HepG2 (cell line): ENCODE results near the gene IGFBP6. TPM values are rescaled to one million over a fixed set of nuclear protein-coding genes. Genes with fewer than 3 reads are reported as not detected.

ENCODE experiments used
- ADNP ChIP-seq: sonication (generic); formaldehyde crosslinking; IDR thresholded peaks from 2 replicates; pipeline ENCODE4 v1.4.0; 2020; ENCODE audit warnings: missing genetic modification reagents
- EP300 ChIP-seq, 3 experiments: sonication (generic) in 1 of 3; formaldehyde crosslinking in 1 of 3; IDR thresholded peaks; 2 replicates each; pipeline versions ENCODE4 v1.5.1 to v1.6.1; 2011 to 2020; ENCODE audit warnings: low read depth in 2 of 3, low read length in 2 of 3, borderline replicate concordance in 1 of 3, improper control_type of control experiment in 1 of 3, mild to moderate bottlenecking in 1 of 3, missing genetic modification reagents in 1 of 3, moderate library complexity in 1 of 3
- ETV6 ChIP-seq: sonication (generic); formaldehyde crosslinking; conservative IDR thresholded peaks from 2 replicates; pipeline ENCODE4 v1.4.0; 2020; ENCODE audit warnings: missing genetic modification reagents
- FOXK1 ChIP-seq: sonication (generic); formaldehyde crosslinking; IDR thresholded peaks from 2 replicates; pipeline ENCODE4 v1.4.0; 2020; ENCODE audit warnings: low read depth, missing genetic modification reagents, borderline replicate concordance
- HDAC2 ChIP-seq: sonication (generic); formaldehyde crosslinking; IDR thresholded peaks from 2 replicates; pipeline ENCODE4 v1.4.0; 2020; ENCODE audit warnings: missing genetic modification reagents
- HOXD1 ChIP-seq: sonication (generic); formaldehyde crosslinking; IDR thresholded peaks from 2 replicates; pipeline ENCODE4 v1.5.0; 2020; ENCODE audit warnings: missing genetic modification reagents
- POLR2AphosphoS5 ChIP-seq: IDR thresholded peaks from 2 replicates; pipeline ENCODE4 v1.6.1; 2012; ENCODE audit warnings: low read depth, low read length
- REXO4 ChIP-seq: sonication (generic); formaldehyde crosslinking; IDR thresholded peaks from 2 replicates; pipeline ENCODE4 v1.8.0; 2022; ENCODE audit warnings: missing genetic modification reagents, mild to moderate bottlenecking, borderline replicate concordance
- TOPORS ChIP-seq: sonication (generic); formaldehyde crosslinking; IDR thresholded peaks from 2 replicates; pipeline ENCODE4 v1.8.0; 2023; ENCODE audit warnings: mild to moderate bottlenecking, missing genetic modification reagents
- ZMYM4 ChIP-seq: sonication (generic); formaldehyde crosslinking; IDR thresholded peaks from 2 replicates; pipeline ENCODE4 v1.8.1; 2023; ENCODE audit warnings: mild to moderate bottlenecking, missing genetic modification reagents
- ZNF317 ChIP-seq: sonication (generic); formaldehyde crosslinking; IDR thresholded peaks from 2 replicates; pipeline ENCODE4 v1.5.0; 2020; ENCODE audit warnings: mild to moderate bottlenecking, missing genetic modification reagents
- ZNF572 ChIP-seq: sonication (generic); formaldehyde crosslinking; IDR thresholded peaks from 2 replicates; pipeline ENCODE4 v1.5.1; 2020; ENCODE audit warnings: mild to moderate bottlenecking, missing genetic modification reagents
- ZNF792 ChIP-seq: IDR thresholded peaks from 2 replicates; pipeline ENCODE4 v1.6.1; 2016
- ZSCAN22 ChIP-seq: sonication (generic); formaldehyde crosslinking; IDR thresholded peaks from 2 replicates; pipeline ENCODE4 v1.4.0; 2020; ENCODE audit warnings: mild to moderate bottlenecking, missing genetic modification reagents
- polyA plus RNA-seq, 8 experiments: library from polyadenylated mRNA; depleted of rRNA in 3 of 8; stranded (reverse) in 7 of 8; unstranded in 1 of 8; fragments of >200 nt; fragmentation: Illumina TruSeq in 4 of 8; extraction: Trizol in 4 of 8; gene quantifications; 2 replicates each; pipeline versions ENCODE4 v1.2.1 to v1.2.3, GENCODE V29; 2011 to 2016; ENCODE audit warnings: low read depth in 4 of 8, missing spikeins in 1 of 8, mixed read lengths in 1 of 8; ENCODE audit not compliant: insufficient read depth in 1 of 8
- total RNA-seq, 5 experiments: library from RNA; depleted of rRNA; stranded (reverse); fragments of >200 nt; fragmentation: Illumina TruSeq; extraction: Trizol; gene quantifications; 2 replicates each; pipeline ENCODE4 v1.2.3, GENCODE V29; 2016; ENCODE audit warnings: low read depth in 1 of 5
- TF ChIP-seq, protein P1 (sequence below): sonication (generic); formaldehyde crosslinking; IDR thresholded peaks from 2 replicates; pipeline ENCODE4 v1.8.0; 2022; ENCODE audit warnings: mild to moderate bottlenecking, missing genetic modification reagents, moderate library complexity
- TF ChIP-seq, protein P2 (sequence below): IDR thresholded peaks from 2 replicates; pipeline ENCODE4 v1.6.1; 2012; ENCODE audit warnings: low read length, improper control_type of control experiment
- TF ChIP-seq, protein P3 (sequence below): sonication (generic); formaldehyde crosslinking; IDR thresholded peaks from 2 replicates; pipeline ENCODE4 v1.5.0; 2020; ENCODE audit warnings: mild to moderate bottlenecking, missing genetic modification reagents, borderline replicate concordance
- TF ChIP-seq, protein P4 (sequence below): sonication (generic); formaldehyde crosslinking; IDR thresholded peaks from 2 replicates; pipeline ENCODE4 v1.5.0; 2020; ENCODE audit warnings: missing genetic modification reagents
- TF ChIP-seq, protein P5 (sequence below): sonication (generic); formaldehyde crosslinking; IDR thresholded peaks from 2 replicates; pipeline ENCODE4 v1.5.0; 2020; ENCODE audit warnings: mild to moderate bottlenecking, low read depth, missing genetic modification reagents, borderline replicate concordance

The IGFBP6 gene
- total and polyA plus RNA-seq, 2 of the 13 experiments (the other 11 are each of a cell fraction or from before 2014, with no cell fraction given) = 3.9 to 25.2 TPM

DNA sequence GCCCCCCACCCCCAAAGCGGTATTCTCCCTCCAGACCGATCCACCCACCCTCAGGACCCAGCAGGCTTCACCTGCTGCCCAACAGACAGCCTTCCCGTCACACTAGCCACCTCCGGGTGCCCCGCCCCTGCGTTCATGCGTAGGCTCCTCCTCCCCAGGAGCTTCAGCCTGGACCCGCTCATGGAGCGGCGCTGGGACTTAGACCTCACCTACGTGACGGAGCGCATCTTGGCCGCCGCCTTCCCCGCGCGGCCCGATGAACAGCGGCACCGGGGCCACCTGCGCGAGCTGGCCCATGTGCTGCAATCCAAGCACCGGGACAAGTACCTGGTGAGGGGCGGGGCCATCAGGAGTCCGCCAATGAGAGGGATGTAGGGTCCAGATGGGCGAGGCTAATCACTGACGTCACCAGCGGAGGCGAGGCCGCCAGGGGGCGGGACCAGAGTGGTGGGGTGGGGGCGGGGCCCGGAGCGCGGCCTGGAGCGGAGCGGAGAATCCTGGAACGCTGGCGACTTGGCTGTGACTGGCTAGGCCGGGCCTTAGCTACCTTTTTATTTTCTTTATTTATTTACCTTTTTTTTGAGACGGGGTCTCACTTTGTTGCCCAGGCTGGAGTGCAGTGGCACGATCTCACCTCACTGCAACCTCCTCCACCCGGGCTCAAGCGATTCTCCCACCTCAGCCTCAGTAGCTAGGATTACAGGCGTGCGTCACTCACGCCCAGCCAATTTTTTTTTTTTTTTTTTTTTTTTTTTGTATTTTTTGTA is 43.2 kb upstream of the IGFBP6 start (continued):
- no peak for TF ChIP-seq ZSCAN22 (CRISPR knock-in tag)
- TF ChIP-seq ZMYM4 = no peak
- TF ChIP-seq, protein P1, sequence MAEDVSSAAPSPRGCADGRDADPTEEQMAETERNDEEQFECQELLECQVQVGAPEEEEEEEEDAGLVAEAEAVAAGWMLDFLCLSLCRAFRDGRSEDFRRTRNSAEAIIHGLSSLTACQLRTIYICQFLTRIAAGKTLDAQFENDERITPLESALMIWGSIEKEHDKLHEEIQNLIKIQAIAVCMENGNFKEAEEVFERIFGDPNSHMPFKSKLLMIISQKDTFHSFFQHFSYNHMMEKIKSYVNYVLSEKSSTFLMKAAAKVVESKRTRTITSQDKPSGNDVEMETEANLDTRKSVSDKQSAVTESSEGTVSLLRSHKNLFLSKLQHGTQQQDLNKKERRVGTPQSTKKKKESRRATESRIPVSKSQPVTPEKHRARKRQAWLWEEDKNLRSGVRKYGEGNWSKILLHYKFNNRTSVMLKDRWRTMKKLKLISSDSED (CRISPR knock-in tag) = no peak
- peak; percentile 56 for TF ChIP-seq POLR2AphosphoS5
- TF ChIP-seq HDAC2 (CRISPR knock-in tag) = no peak
- TF ChIP-seq, protein P2, sequence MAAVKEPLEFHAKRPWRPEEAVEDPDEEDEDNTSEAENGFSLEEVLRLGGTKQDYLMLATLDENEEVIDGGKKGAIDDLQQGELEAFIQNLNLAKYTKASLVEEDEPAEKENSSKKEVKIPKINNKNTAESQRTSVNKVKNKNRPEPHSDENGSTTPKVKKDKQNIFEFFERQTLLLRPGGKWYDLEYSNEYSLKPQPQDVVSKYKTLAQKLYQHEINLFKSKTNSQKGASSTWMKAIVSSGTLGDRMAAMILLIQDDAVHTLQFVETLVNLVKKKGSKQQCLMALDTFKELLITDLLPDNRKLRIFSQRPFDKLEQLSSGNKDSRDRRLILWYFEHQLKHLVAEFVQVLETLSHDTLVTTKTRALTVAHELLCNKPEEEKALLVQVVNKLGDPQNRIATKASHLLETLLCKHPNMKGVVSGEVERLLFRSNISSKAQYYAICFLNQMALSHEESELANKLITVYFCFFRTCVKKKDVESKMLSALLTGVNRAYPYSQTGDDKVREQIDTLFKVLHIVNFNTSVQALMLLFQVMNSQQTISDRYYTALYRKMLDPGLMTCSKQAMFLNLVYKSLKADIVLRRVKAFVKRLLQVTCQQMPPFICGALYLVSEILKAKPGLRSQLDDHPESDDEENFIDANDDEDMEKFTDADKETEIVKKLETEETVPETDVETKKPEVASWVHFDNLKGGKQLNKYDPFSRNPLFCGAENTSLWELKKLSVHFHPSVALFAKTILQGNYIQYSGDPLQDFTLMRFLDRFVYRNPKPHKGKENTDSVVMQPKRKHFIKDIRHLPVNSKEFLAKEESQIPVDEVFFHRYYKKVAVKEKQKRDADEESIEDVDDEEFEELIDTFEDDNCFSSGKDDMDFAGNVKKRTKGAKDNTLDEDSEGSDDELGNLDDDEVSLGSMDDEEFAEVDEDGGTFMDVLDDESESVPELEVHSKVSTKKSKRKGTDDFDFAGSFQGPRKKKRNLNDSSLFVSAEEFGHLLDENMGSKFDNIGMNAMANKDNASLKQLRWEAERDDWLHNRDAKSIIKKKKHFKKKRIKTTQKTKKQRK = no peak
- TF ChIP-seq, protein P3, sequence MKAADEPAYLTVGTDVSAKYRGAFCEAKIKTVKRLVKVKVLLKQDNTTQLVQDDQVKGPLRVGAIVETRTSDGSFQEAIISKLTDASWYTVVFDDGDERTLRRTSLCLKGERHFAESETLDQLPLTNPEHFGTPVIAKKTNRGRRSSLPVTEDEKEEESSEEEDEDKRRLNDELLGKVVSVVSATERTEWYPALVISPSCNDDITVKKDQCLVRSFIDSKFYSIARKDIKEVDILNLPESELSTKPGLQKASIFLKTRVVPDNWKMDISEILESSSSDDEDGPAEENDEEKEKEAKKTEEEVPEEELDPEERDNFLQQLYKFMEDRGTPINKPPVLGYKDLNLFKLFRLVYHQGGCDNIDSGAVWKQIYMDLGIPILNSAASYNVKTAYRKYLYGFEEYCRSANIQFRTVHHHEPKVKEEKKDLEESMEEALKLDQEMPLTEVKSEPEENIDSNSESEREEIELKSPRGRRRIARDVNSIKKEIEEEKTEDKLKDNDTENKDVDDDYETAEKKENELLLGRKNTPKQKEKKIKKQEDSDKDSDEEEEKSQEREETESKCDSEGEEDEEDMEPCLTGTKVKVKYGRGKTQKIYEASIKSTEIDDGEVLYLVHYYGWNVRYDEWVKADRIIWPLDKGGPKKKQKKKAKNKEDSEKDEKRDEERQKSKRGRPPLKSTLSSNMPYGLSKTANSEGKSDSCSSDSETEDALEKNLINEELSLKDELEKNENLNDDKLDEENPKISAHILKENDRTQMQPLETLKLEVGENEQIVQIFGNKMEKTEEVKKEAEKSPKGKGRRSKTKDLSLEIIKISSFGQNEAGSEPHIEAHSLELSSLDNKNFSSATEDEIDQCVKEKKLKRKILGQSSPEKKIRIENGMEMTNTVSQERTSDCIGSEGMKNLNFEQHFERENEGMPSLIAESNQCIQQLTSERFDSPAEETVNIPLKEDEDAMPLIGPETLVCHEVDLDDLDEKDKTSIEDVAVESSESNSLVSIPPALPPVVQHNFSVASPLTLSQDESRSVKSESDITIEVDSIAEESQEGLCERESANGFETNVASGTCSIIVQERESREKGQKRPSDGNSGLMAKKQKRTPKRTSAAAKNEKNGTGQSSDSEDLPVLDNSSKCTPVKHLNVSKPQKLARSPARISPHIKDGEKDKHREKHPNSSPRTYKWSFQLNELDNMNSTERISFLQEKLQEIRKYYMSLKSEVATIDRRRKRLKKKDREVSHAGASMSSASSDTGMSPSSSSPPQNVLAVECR (CRISPR knock-in tag) = no peak; the same call in 1 of the 2 replicates
- no peak for TF ChIP-seq ZNF792 (CRISPR knock-in tag)
- no peak for TF ChIP-seq ETV6 (CRISPR knock-in tag)
- TF ChIP-seq FOXK1 (CRISPR knock-in tag) = no peak
- TF ChIP-seq ZNF572 = no peak
- no peak for TF ChIP-seq ADNP (CRISPR knock-in tag)
- TF ChIP-seq EP300 (IDR thresholded peaks at IDR 0.05; ENCODE audit: low read depth in 2 of 2, low read length in 2 of 2) = no peak
- TF ChIP-seq EP300 (CRISPR knock-in tag; IDR thresholded peaks at IDR 0.05; ENCODE audit: borderline replicate concordance) = no peak
- TF ChIP-seq TOPORS (CRISPR knock-in tag) = no peak
- TF ChIP-seq REXO4 (CRISPR knock-in tag) = no peak
- TF ChIP-seq HOXD1 = no peak
- TF ChIP-seq, protein P4, sequence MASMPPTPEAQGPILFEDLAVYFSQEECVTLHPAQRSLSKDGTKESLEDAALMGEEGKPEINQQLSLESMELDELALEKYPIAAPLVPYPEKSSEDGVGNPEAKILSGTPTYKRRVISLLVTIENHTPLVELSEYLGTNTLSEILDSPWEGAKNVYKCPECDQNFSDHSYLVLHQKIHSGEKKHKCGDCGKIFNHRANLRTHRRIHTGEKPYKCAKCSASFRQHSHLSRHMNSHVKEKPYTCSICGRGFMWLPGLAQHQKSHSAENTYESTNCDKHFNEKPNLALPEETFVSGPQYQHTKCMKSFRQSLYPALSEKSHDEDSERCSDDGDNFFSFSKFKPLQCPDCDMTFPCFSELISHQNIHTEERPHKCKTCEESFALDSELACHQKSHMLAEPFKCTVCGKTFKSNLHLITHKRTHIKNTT (CRISPR knock-in tag) = no peak
- no peak for TF ChIP-seq ZNF317
- TF ChIP-seq, protein P5, sequence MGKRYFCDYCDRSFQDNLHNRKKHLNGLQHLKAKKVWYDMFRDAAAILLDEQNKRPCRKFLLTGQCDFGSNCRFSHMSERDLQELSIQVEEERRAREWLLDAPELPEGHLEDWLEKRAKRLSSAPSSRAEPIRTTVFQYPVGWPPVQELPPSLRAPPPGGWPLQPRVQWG = no peak
